ENCODE data around the gene FIP1L1. TPM values are rescaled to one million over a fixed set of nuclear protein-coding genes. Genes with fewer than 3 reads are reported as not detected.

FIP1L1 gene
- polyA plus RNA-seq, 3 donors: 88.2 to 105 (median 93.1) TPM

- DNase-seq (ENCODE audit: extremely low read depth in 1 of 11, low read depth in 9 of 11, low spot score in 4 of 11): no peak
These were observed 110.3 kb downstream of the FIP1L1 start for GRCh38 chr4:53487766-53488165.

GRCh38 chr4:53489279-53489889, 111.9 kb downstream of the FIP1L1 start:
- DNase-seq (ENCODE audit: extremely low read depth in 1 of 11, low read depth in 9 of 11, low spot score in 4 of 11): no peak

- no peak for DNase-seq (ENCODE audit: extremely low read depth in 1 of 11, low read depth in 9 of 11, low spot score in 4 of 11)
These were observed 112.9 kb downstream of the FIP1L1 start for GRCh38 chr4:53490161-53490956.

- DNase-seq (ENCODE audit: extremely low read depth in 1 of 11, low read depth in 9 of 11, low spot score in 4 of 11): peak in 5 of 11 donors; percentile 19 to 33 (median 24)
These were observed 113.7 kb downstream of the FIP1L1 start for GRCh38 chr4:53490965-53491622.

GRCh38 chr4:53494851-53495250, 117.4 kb downstream of the FIP1L1 start:
- DNase-seq (ENCODE audit: extremely low read depth in 1 of 11, low read depth in 9 of 11, low spot score in 4 of 11): no peak

- peak in 5 of 11 donors; percentile 9 to 46 (median 32) for DNase-seq (ENCODE audit: extremely low read depth in 1 of 11, low read depth in 9 of 11, low spot score in 4 of 11)
These were observed 120.2 kb downstream of the FIP1L1 start for GRCh38 chr4:53497487-53498244.

- no peak for DNase-seq (ENCODE audit: extremely low read depth in 1 of 11, low read depth in 9 of 11, low spot score in 4 of 11)
These were observed 121.3 kb downstream of the FIP1L1 start for GRCh38 chr4:53498706-53499105.

GRCh38 chr4:53499791-53500190, 122.3 kb downstream of the FIP1L1 start:
- no peak for DNase-seq (ENCODE audit: extremely low read depth in 1 of 11, low read depth in 9 of 11, low spot score in 4 of 11)

GRCh38 chr4:53500546-53500945, 123.1 kb downstream of the FIP1L1 start:
- DNase-seq (ENCODE audit: extremely low read depth in 1 of 11, low read depth in 9 of 11, low spot score in 4 of 11): peak in 3 of 11 donors; percentile 17 to 29 (median 18)

- DNase-seq (ENCODE audit: extremely low read depth in 1 of 11, low read depth in 9 of 11, low spot score in 4 of 11): no peak
These were observed 124.1 kb downstream of the FIP1L1 start for GRCh38 chr4:53501561-53501960.

- DNase-seq (ENCODE audit: extremely low read depth in 1 of 11, low read depth in 9 of 11, low spot score in 4 of 11): no peak
These were observed 124.7 kb downstream of the FIP1L1 start for GRCh38 chr4:53502094-53502493.

GRCh38 chr4:53505947-53506346, 128.5 kb downstream of the FIP1L1 start:
- no peak for DNase-seq (ENCODE audit: extremely low read depth in 1 of 11, low read depth in 9 of 11, low spot score in 4 of 11)

- DNase-seq (ENCODE audit: extremely low read depth in 1 of 11, low read depth in 9 of 11, low spot score in 4 of 11): no peak
These were observed 129.6 kb downstream of the FIP1L1 start for GRCh38 chr4:53507058-53507457.

- DNase-seq (ENCODE audit: extremely low read depth in 1 of 11, low read depth in 9 of 11, low spot score in 4 of 11): no peak
These were observed 130.3 kb downstream of the FIP1L1 start for GRCh38 chr4:53507671-53508286.

- DNase-seq (ENCODE audit: extremely low read depth in 1 of 11, low read depth in 9 of 11, low spot score in 4 of 11): no peak
These were observed 131.0 kb downstream of the FIP1L1 start for GRCh38 chr4:53508446-53508845.

GRCh38 chr4:53510321-53510720, 132.9 kb downstream of the FIP1L1 start:
- no peak for DNase-seq (ENCODE audit: extremely low read depth in 1 of 11, low read depth in 9 of 11, low spot score in 4 of 11)

All from renal cortex interstitium (tissue), 11 donors.